ENCODE results near the gene CDC5L. TPM values are rescaled to one million over a fixed set of nuclear protein-coding genes. Genes with fewer than 3 reads are reported as not detected.

Gene CDC5L
- 12.2 and 12.8 TPM in 2 replicates for total RNA-seq

GRCh38 chr6:44387346-44388134 lies at the start of gene CDC5L:
Gene CDC5L (plus strand): TSS chr6:44387706. CDS start chr6:44387824, 118 bp downstream.

GRCh38 chr6:44342489-44342888 lies 45.0 kb upstream of the CDC5L start, which contains the start of gene SPATS1:
Gene SPATS1 (plus strand): TSS chr6:44342650. CDS start chr6:44343096, 446 bp downstream.

Other genes with a start within 250 kb of the CDC5L start
- 0.97 TPM in 1 of 2 replicates, not detected in the other for gene CAPN11, start 228.9 kb upstream of the CDC5L start, total RNA-seq
- gene MYMX, start 170.8 kb upstream of the CDC5L start, total RNA-seq = 0.49 TPM in 1 of 2 replicates, not detected in the other
- gene SLC29A1, start 164.1 kb upstream of the CDC5L start, total RNA-seq = 26.9 and 40.3 TPM in 2 replicates
- 654 and 695 TPM in 2 replicates for gene HSP90AB1, start 140.6 kb upstream of the CDC5L start, total RNA-seq
- gene SLC35B2, start 130.2 kb upstream of the CDC5L start, total RNA-seq = 65.0 and 70.3 TPM in 2 replicates
- gene NFKBIE, start 122.2 kb upstream of the CDC5L start, total RNA-seq = 1.1 and 3.9 TPM in 2 replicates
- gene TMEM151B, start 117.3 kb upstream of the CDC5L start, total RNA-seq = not detected in 2 replicates
- gene AARS2, start 74.4 kb upstream of the CDC5L start, total RNA-seq = 9.9 and 10.3 TPM in 2 replicates
- gene SPATS1, start 45.1 kb upstream of the CDC5L start, total RNA-seq = not detected in 2 replicates